Liver (tissue), 9 donors: ENCODE data around the gene ZNF414. TPM values are rescaled to one million over a fixed set of nuclear protein-coding genes. Genes with fewer than 3 reads are reported as not detected.

Experiments used
- DNase-seq: peaks from one replicate; pipeline ENCODE4 v3.0.0-alpha.2; 2017; ENCODE audit warnings: low spot score
- H3K27ac ChIP-seq, 2 donors: one replicate each; pipeline ENCODE4 v1.7.0; 2013; ENCODE audit warnings: inconsistent platforms in 2 of 2, low read length in 2 of 2, control low read depth in 1 of 2, low read depth in 1 of 2, mild to moderate bottlenecking in 1 of 2
- H3K27me3 ChIP-seq, 4 donors: one replicate each; pipeline versions ENCODE4 v1.6.1 to v1.7.0; 2013; ENCODE audit warnings: low read length in 3 of 4, inconsistent platforms in 1 of 4, mild to moderate bottlenecking in 1 of 4, moderate library complexity in 1 of 4; ENCODE audit not compliant: control insufficient read depth in 4 of 4, insufficient read depth in 4 of 4
- H3K36me3 ChIP-seq, 4 donors: one replicate each; pipeline versions ENCODE4 v1.6.1 to v1.7.0; 2013; ENCODE audit warnings: low read length in 3 of 4, mild to moderate bottlenecking in 3 of 4, low read depth in 1 of 4, moderate library complexity in 1 of 4; ENCODE audit not compliant: control insufficient read depth in 4 of 4, insufficient read depth in 3 of 4
- H3K4me1 ChIP-seq, 4 donors: one replicate each; pipeline versions ENCODE4 v1.6.1 to v1.7.0; 2013; ENCODE audit warnings: low read length in 3 of 4, mild to moderate bottlenecking in 3 of 4, moderate library complexity in 1 of 4; ENCODE audit not compliant: control insufficient read depth in 4 of 4, insufficient read depth in 4 of 4
- H3K4me3 ChIP-seq, 3 donors: one replicate each; pipeline versions ENCODE4 v1.6.1 to v1.7.0; 2013; ENCODE audit warnings: low read length in 3 of 3, control low read depth in 1 of 3, low read depth in 1 of 3, mild to moderate bottlenecking in 1 of 3
- H3K9ac ChIP-seq, 2 donors: one replicate each; pipeline ENCODE4 v1.7.0; 2013; ENCODE audit warnings: low read length in 2 of 2, mild to moderate bottlenecking in 2 of 2, moderate library complexity in 2 of 2, control low read depth in 1 of 2, low read depth in 1 of 2
- H3K9me3 ChIP-seq, 4 donors: one replicate each; pipeline versions ENCODE4 v1.6.1 to v1.7.0; 2013; ENCODE audit warnings: low read length in 3 of 4; ENCODE audit not compliant: control insufficient read depth in 4 of 4
- EGR1 ChIP-seq, 2 donors: IDR thresholded peaks; 2 replicates each; pipeline ENCODE4 v1.6.1; 2016 to 2018; ENCODE audit warnings: antibody characterized with exemption in 2 of 2, low read depth in 2 of 2
- FOXA1 ChIP-seq: IDR thresholded peaks from 2 replicates; pipeline ENCODE4 v1.6.1; 2016; ENCODE audit warnings: antibody characterized with exemption
- FOXA2 ChIP-seq: IDR thresholded peaks from 2 replicates; pipeline ENCODE4 v1.6.1; 2016; ENCODE audit warnings: antibody characterized with exemption
- GABPA ChIP-seq, 2 donors: IDR thresholded peaks in 1 of 2; conservative IDR thresholded peaks in 1 of 2; 2 replicates each; pipeline ENCODE4 v1.6.1; 2016; ENCODE audit warnings: antibody characterized with exemption in 2 of 2, mild to moderate bottlenecking in 1 of 2, moderate library complexity in 1 of 2
- HNF4G ChIP-seq: IDR thresholded peaks from 2 replicates; pipeline ENCODE4 v1.6.1; 2016; ENCODE audit warnings: antibody characterized with exemption
- JUND ChIP-seq, 2 donors: IDR thresholded peaks; 2 replicates each; pipeline ENCODE4 v1.6.1; 2016; ENCODE audit warnings: antibody characterized with exemption in 2 of 2
- NR2F2 ChIP-seq: IDR thresholded peaks from 2 replicates; pipeline ENCODE4 v1.6.1; 2016; ENCODE audit warnings: antibody characterized with exemption
- RAD21 ChIP-seq, 2 donors: IDR thresholded peaks; 2 replicates each; pipeline ENCODE4 v1.6.1; 2016; ENCODE audit warnings: antibody characterized with exemption in 2 of 2, mild to moderate bottlenecking in 2 of 2
- RXRA ChIP-seq, 2 donors: IDR thresholded peaks; 2 replicates each; pipeline ENCODE4 v1.6.1; 2017 to 2018; ENCODE audit warnings: antibody characterized with exemption in 2 of 2, mild to moderate bottlenecking in 1 of 2
- SP1 ChIP-seq: IDR thresholded peaks from 2 replicates; pipeline ENCODE4 v1.6.1; 2018; ENCODE audit warnings: antibody characterized with exemption, mild to moderate bottlenecking
- TAF1 ChIP-seq: conservative IDR thresholded peaks from 2 replicates; pipeline ENCODE4 v1.6.1; 2016; ENCODE audit warnings: antibody characterized with exemption, mild to moderate bottlenecking
- YY1 ChIP-seq: IDR thresholded peaks from 2 replicates; pipeline ENCODE4 v1.6.1; 2016; ENCODE audit warnings: antibody characterized with exemption, mild to moderate bottlenecking
- WGBS: extraction: QIAGEN DNeasy Blood & Tissue Kit; methylation state at CpG from one replicate; pipeline ENCODE4 v1.1.7; 2013; 5-methylcytosine and 5-hydroxymethylcytosine counted together
- polyA plus RNA-seq, 2 donors: library from polyadenylated mRNA; stranded (reverse) in 1 of 2; unstranded in 1 of 2; fragments of 200-250 nt in 1 of 2; fragments of >200 nt in 1 of 2; fragmentation: Nextera tagmentation in 1 of 2; extraction: Ambion mirVana in 1 of 2; gene quantifications; one replicate each; pipeline versions ENCODE4 v1.2.1 to v1.2.3, GENCODE V29; 2013 to 2015
- total RNA-seq, 2 donors: library from RNA; depleted of rRNA; stranded (reverse); fragments of >200 nt; gene quantifications; one replicate each; pipeline ENCODE4 v1.2.3, GENCODE V29; 2014
- TF ChIP-seq, protein P1 (sequence below): fragments of 150-350 bp; IDR thresholded peaks from 2 replicates; pipeline ENCODE4 v1.5.1; 2017; ENCODE audit warnings: improper control_type of control experiment, low read depth, low read length; ENCODE audit not compliant: missing input control
- TF ChIP-seq, protein P2 (sequence below): IDR thresholded peaks from 2 replicates; pipeline ENCODE4 v1.6.1; 2016; ENCODE audit warnings: antibody characterized with exemption
- TF ChIP-seq, protein P3 (sequence below): IDR thresholded peaks from 2 replicates; pipeline ENCODE4 v1.6.1; 2016; ENCODE audit warnings: antibody characterized with exemption, mild to moderate bottlenecking
- TF ChIP-seq, protein P4 (sequence below): IDR thresholded peaks from 2 replicates; pipeline ENCODE4 v1.6.1; 2016; ENCODE audit warnings: antibody characterized with exemption
- TF ChIP-seq, protein P5 (sequence below): IDR thresholded peaks from 2 replicates; pipeline ENCODE4 v1.6.1; 2016; ENCODE audit warnings: antibody characterized with exemption
- donor health status: healthy.
- donor health status: healthy.
- donor health status: healthy.
- donor health status: healthy.
- donor health status: healthy.

Gene ZNF414
- total and polyA plus RNA-seq, 4 donors, result 3.5 to 16.0 (median 7.2) TPM

DNA sequence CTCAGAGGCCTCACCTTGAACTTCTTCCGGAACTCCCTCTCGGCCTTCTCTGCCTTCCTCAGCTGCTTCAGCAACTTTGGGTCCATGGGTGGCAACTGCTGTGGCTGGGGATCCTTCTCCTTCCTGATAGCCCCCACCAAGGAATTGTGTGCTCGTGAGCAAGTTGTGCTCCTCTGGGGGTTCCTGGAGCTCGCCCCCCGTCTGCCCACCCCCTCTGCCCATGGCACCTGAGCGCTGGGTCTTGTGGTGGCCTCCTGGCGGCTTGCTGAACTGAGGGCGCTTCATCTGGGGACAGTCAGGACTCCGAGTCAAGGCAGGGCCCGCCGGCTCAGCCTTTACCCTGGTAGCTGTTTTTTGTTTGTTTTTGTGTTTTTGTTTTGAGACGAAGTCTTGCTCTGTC is 23.1 kb downstream of the ZNF414 start:
- DNase-seq, result no peak
- Histone ChIP-seq H3K9ac (no peak overlapping the region), H3K27ac (no peak overlapping the region), H3K36me3 (peaks cover 10 to 33% (median 25%) of the 10 kb centered on the region in 4 donors), H3K4me3 (no peak overlapping the region), H3K27me3 (no peaks in the 10 kb centered on the region), H3K4me1 (no peaks in the 10 kb centered on the region), H3K9me3 (no peaks in the 10 kb centered on the region)
- TF ChIP-seq JUND (IDR thresholded peaks at IDR 0.05) (no peak), EGR1 (IDR thresholded peaks at IDR 0.05; ENCODE audit: low read depth in 2 of 2) (no peak), SP1 (no peak), FOXA1 (no peak), RAD21 (IDR thresholded peaks at IDR 0.05) (no peak), HNF4G (no peak), GABPA (IDR thresholded peaks at IDR 0.05 in 1 of 2, conservative IDR thresholded peaks at IDR 0.05 in 1 of 2) (no peak), TAF1 (no peak), YY1 (no peak), NR2F2 (no peak)
- TF ChIP-seq, protein P1, sequence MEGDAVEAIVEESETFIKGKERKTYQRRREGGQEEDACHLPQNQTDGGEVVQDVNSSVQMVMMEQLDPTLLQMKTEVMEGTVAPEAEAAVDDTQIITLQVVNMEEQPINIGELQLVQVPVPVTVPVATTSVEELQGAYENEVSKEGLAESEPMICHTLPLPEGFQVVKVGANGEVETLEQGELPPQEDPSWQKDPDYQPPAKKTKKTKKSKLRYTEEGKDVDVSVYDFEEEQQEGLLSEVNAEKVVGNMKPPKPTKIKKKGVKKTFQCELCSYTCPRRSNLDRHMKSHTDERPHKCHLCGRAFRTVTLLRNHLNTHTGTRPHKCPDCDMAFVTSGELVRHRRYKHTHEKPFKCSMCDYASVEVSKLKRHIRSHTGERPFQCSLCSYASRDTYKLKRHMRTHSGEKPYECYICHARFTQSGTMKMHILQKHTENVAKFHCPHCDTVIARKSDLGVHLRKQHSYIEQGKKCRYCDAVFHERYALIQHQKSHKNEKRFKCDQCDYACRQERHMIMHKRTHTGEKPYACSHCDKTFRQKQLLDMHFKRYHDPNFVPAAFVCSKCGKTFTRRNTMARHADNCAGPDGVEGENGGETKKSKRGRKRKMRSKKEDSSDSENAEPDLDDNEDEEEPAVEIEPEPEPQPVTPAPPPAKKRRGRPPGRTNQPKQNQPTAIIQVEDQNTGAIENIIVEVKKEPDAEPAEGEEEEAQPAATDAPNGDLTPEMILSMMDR, result no peak
- TF ChIP-seq, protein P2, sequence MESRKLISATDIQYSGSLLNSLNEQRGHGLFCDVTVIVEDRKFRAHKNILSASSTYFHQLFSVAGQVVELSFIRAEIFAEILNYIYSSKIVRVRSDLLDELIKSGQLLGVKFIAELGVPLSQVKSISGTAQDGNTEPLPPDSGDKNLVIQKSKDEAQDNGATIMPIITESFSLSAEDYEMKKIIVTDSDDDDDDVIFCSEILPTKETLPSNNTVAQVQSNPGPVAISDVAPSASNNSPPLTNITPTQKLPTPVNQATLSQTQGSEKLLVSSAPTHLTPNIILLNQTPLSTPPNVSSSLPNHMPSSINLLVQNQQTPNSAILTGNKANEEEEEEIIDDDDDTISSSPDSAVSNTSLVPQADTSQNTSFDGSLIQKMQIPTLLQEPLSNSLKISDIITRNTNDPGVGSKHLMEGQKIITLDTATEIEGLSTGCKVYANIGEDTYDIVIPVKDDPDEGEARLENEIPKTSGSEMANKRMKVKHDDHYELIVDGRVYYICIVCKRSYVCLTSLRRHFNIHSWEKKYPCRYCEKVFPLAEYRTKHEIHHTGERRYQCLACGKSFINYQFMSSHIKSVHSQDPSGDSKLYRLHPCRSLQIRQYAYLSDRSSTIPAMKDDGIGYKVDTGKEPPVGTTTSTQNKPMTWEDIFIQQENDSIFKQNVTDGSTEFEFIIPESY, result no peak
- TF ChIP-seq, protein P3, sequence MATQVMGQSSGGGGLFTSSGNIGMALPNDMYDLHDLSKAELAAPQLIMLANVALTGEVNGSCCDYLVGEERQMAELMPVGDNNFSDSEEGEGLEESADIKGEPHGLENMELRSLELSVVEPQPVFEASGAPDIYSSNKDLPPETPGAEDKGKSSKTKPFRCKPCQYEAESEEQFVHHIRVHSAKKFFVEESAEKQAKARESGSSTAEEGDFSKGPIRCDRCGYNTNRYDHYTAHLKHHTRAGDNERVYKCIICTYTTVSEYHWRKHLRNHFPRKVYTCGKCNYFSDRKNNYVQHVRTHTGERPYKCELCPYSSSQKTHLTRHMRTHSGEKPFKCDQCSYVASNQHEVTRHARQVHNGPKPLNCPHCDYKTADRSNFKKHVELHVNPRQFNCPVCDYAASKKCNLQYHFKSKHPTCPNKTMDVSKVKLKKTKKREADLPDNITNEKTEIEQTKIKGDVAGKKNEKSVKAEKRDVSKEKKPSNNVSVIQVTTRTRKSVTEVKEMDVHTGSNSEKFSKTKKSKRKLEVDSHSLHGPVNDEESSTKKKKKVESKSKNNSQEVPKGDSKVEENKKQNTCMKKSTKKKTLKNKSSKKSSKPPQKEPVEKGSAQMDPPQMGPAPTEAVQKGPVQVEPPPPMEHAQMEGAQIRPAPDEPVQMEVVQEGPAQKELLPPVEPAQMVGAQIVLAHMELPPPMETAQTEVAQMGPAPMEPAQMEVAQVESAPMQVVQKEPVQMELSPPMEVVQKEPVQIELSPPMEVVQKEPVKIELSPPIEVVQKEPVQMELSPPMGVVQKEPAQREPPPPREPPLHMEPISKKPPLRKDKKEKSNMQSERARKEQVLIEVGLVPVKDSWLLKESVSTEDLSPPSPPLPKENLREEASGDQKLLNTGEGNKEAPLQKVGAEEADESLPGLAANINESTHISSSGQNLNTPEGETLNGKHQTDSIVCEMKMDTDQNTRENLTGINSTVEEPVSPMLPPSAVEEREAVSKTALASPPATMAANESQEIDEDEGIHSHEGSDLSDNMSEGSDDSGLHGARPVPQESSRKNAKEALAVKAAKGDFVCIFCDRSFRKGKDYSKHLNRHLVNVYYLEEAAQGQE, result no peak
- TF ChIP-seq, protein P4, sequence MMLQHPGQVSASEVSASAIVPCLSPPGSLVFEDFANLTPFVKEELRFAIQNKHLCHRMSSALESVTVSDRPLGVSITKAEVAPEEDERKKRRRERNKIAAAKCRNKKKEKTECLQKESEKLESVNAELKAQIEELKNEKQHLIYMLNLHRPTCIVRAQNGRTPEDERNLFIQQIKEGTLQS, result no peak
- WGBS, result 89% methylated on average over 12 of the region's 12 CpGs

DNA sequence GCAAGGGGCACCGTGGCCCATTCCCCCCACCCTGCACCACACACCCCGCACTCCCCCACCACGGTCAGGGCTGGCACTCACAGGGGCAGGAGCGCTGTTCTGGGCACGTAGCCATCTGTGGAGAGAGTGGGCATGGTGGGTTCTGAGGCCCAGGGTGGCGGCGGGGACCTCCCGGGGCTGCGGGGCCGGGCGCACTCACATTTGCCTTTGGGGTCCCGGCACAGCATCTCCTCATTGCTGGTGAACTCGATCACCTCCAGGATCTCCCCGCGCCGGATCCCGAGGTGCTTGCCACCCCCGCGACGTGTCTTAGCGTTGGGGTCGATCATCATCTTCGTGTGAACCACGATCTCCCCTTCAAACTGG is 23.6 kb downstream of the ZNF414 start:
- peaks cover 13 to 38% (median 28%) of the 10 kb centered on the region in 4 donors for H3K36me3 ChIP-seq
- DNase-seq, result no peak
- no peaks in the 10 kb centered on the region for H3K27me3 ChIP-seq
- no peak overlapping the region for H3K4me3 ChIP-seq
- no peak overlapping the region for H3K9ac ChIP-seq
- H3K4me1 ChIP-seq, result no peaks in the 10 kb centered on the region
- no peaks in the 10 kb centered on the region for H3K9me3 ChIP-seq
- 92% methylated on average over 24 of the region's 24 CpGs for WGBS
- H3K27ac ChIP-seq, result no peak overlapping the region
- TF ChIP-seq JUND (IDR thresholded peaks at IDR 0.05) (no peak), RXRA (IDR thresholded peaks at IDR 0.05) (no peak), FOXA2 (no peak), YY1 (no peak), SP1 (no peak), HNF4G (no peak), EGR1 (IDR thresholded peaks at IDR 0.05; ENCODE audit: low read depth in 2 of 2) (no peak), GABPA (IDR thresholded peaks at IDR 0.05 in 1 of 2, conservative IDR thresholded peaks at IDR 0.05 in 1 of 2) (no peak), NR2F2 (no peak), FOXA1 (no peak), TAF1 (no peak)
- TF ChIP-seq, protein P5, sequence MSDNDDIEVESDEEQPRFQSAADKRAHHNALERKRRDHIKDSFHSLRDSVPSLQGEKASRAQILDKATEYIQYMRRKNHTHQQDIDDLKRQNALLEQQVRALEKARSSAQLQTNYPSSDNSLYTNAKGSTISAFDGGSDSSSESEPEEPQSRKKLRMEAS, result no peak
- TF ChIP-seq, protein P2, result no peak
- TF ChIP-seq, protein P1, result no peak
- TF ChIP-seq, protein P4, result no peak
